GM12892 (cell line): Measurements from ENCODE around the gene CRYL1.

Experiments
- POLR2A ChIP-seq: IDR thresholded peaks from 2 replicates; pipeline ENCODE4 v1.6.1; 2011; ENCODE audit warnings: low read depth, low read length, control low read depth
- POLR2AphosphoS5 ChIP-seq: IDR thresholded peaks from 2 replicates; pipeline ENCODE4 v1.6.1; 2011; ENCODE audit warnings: low read depth, low read length, control low read depth
- TAF1 ChIP-seq: IDR thresholded peaks from 2 replicates; pipeline ENCODE4 v1.6.1; 2011; ENCODE audit warnings: low read depth, mild to moderate bottlenecking, control low read depth, low read length, borderline replicate concordance

DNA sequence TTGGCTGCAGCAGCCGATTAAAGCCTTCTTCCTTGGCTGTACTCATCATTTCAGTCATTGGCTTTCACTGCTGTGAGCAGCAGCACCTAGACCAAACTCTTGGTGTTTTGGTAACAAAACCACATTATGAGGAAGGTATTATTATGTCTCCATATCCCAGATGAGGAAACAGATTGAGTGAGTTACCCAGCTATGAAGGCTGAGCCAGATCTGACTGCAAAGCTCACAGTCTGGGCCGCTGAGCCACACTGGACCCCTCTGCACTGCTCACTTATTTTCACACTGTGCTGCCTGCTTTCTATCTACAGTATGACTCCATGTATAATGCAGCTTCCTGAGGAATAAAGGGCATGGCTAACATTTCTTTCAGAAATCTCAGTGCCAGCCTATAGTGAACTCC lies 24.5 kb downstream of the CRYL1 start:
- no peak for TF ChIP-seq POLR2AphosphoS5
- TF ChIP-seq POLR2A: no peak
- TF ChIP-seq TAF1: no peak
